Thyroid gland (tissue), 4 donors: ENCODE results near the gene OST4. TPM values are rescaled to one million over a fixed set of nuclear protein-coding genes. Genes with fewer than 3 reads are reported as not detected.
A peak's percentile ranks its signal among the peaks of the same experiment; 100 is the strongest.

Source experiments
- DNase-seq, 2 donors: peaks; one replicate each; pipeline ENCODE4 v3.0.0-alpha.2; 2019
- H3K27ac ChIP-seq, 3 donors: fragments of 200-600 bp; sonication (generic); 1 replicate in 2 of 3; 2 replicates in 1 of 3; pipeline ENCODE4 v1.5.1; 2016 to 2019; ENCODE audit warnings: mild to moderate bottlenecking in 1 of 3, moderate library complexity in 1 of 3
- H3K27me3 ChIP-seq: fragments of 200-600 bp; sonication (generic); one replicate; pipeline ENCODE4 v1.5.1; 2019
- H3K36me3 ChIP-seq, 2 donors: fragments of 200-600 bp; sonication (generic); one replicate each; pipeline ENCODE4 v1.5.1; 2016 to 2019
- H3K4me1 ChIP-seq, 2 donors: fragments of 200-600 bp; sonication (generic); one replicate each; pipeline ENCODE4 v1.5.1; 2017 to 2019
- H3K4me3 ChIP-seq, 3 donors: fragments of 200-600 bp; sonication (generic); replicated peaks in 1 of 3; 1 replicate in 2 of 3; 2 replicates in 1 of 3; pipeline ENCODE4 v1.5.1; 2016; ENCODE audit warnings: mild to moderate bottlenecking in 1 of 3
- H3K9me3 ChIP-seq: fragments of 200-600 bp; sonication (generic); one replicate; pipeline ENCODE4 v1.5.1; 2017
- CTCF ChIP-seq, 6 experiments: fragments of 200-600 bp in 3 of 6; fragments of 450-650 bp in 3 of 6; sonication (generic) in 3 of 6; IDR thresholded peaks; one replicate each; pipeline ENCODE4 v1.5.1; 2016 to 2019; ENCODE audit warnings: antibody characterized with exemption in 6 of 6, mild to moderate bottlenecking in 2 of 6, inconsistent platforms in 1 of 6, moderate library complexity in 1 of 6
- POLR2A ChIP-seq, 2 donors: fragments of 450-650 bp; IDR thresholded peaks; one replicate each; pipeline ENCODE4 v1.6.1; 2017; ENCODE audit warnings: antibody characterized with exemption in 2 of 2, mild to moderate bottlenecking in 2 of 2, moderate library complexity in 1 of 2
- WGBS, 2 donors: methylation state at CpG; one replicate each; pipeline ENCODE4 v1.1.5; 2017; 5-methylcytosine and 5-hydroxymethylcytosine counted together
- intact Hi-C: fragments of 100-400 bp; cut with DNase I; formaldehyde crosslinking; loops from one replicate; pipeline ENCODE4 v1.15.1; 2023
- total RNA-seq, 4 donors: library from RNA; depleted of rRNA; stranded (reverse); fragments of >200 nt; gene quantifications; one replicate each; pipeline ENCODE4 v1.2.3, GENCODE V29; 2016

Gene OST4
- total RNA-seq, 4 donors from 2014 or later, result 235 to 467 (median 261) TPM

- 89 to 93% methylated on average over 8 to 19 of the region's 19 CpGs for WGBS, 2 donors
- Histone ChIP-seq H3K27ac (no peak overlapping the region), H3K36me3 (no peaks in the 10 kb centered on the region), H3K27me3 (no peaks in the 10 kb centered on the region), H3K4me1 (peaks cover 0 to 10% of the 10 kb centered on the region in 2 donors), H3K9me3 (no peaks in the 10 kb centered on the region), H3K4me3 (no peak overlapping the region)
- intact Hi-C loops, result loop anchor here (5.0 to 10.0 kb wide), 3 partner anchors 93 to 205 kb away; partner anchors contain the start of genes DNAJC5G and UCN
- no peak for TF ChIP-seq POLR2A (IDR thresholded peaks at IDR 0.05)
- no peak for TF ChIP-seq CTCF (IDR thresholded peaks at IDR 0.05)
- DNase-seq, result no peak
Observed at GRCh38 chr2:27099334-27099955, 28.0 kb upstream of the OST4 start.

- 94% methylated on average over 10 to 14 of the region's 14 CpGs for WGBS, 2 donors
- H3K36me3 ChIP-seq, result no peaks in the 10 kb centered on the region
- H3K27me3 ChIP-seq, result no peaks in the 10 kb centered on the region
- intact Hi-C loops, result loop anchor here (5.0 to 10.0 kb wide), 3 partner anchors 95 to 207 kb away; partner anchors contain the start of genes DNAJC5G and UCN
- no peaks in the 10 kb centered on the region for H3K9me3 ChIP-seq
- no peak for TF ChIP-seq CTCF (IDR thresholded peaks at IDR 0.05)
- TF ChIP-seq POLR2A (IDR thresholded peaks at IDR 0.05), result no peak
- no peak overlapping the region for H3K4me3 ChIP-seq
- DNase-seq, result no peak
- H3K4me1 ChIP-seq, result peaks cover 5 to 21% of the 10 kb centered on the region in 2 donors
- no peak overlapping the region for H3K27ac ChIP-seq
Observed at GRCh38 chr2:27097341-27097740, 25.9 kb upstream of the OST4 start.

- Histone ChIP-seq H3K27me3 (no peaks in the 10 kb centered on the region), H3K4me1 (peaks cover 5 to 21% of the 10 kb centered on the region in 2 donors), H3K27ac (no peak overlapping the region), H3K4me3 (no peak overlapping the region), H3K9me3 (no peaks in the 10 kb centered on the region), H3K36me3 (no peaks in the 10 kb centered on the region)
- intact Hi-C loops, result loop anchor here (5.0 to 10.0 kb wide), 3 partner anchors 95 to 208 kb away; partner anchors contain the start of genes DNAJC5G and UCN
- TF ChIP-seq POLR2A (IDR thresholded peaks at IDR 0.05), result no peak
- TF ChIP-seq CTCF (IDR thresholded peaks at IDR 0.05), result no peak
- no peak for DNase-seq
- WGBS, 2 donors, result 72 to 75% methylated on average over 3 of the region's 3 CpGs
Observed at GRCh38 chr2:27096748-27097297, 25.4 kb upstream of the OST4 start.

GRCh38 chr2:27095745-27096651 lies 24.5 kb upstream of the OST4 start:
- Histone ChIP-seq H3K27ac (no peak overlapping the region), H3K4me1 (peaks cover 5 to 21% of the 10 kb centered on the region in 2 donors), H3K4me3 (no peak overlapping the region), H3K9me3 (no peaks in the 10 kb centered on the region), H3K27me3 (no peaks in the 10 kb centered on the region), H3K36me3 (no peaks in the 10 kb centered on the region)
- WGBS, 2 donors, result 32 to 35% methylated on average over 5 to 16 of the region's 18 CpGs
- intact Hi-C loops, result loop anchor here (5.0 to 10.0 kb wide), 3 partner anchors 96 to 209 kb away; partner anchors contain the start of genes DNAJC5G and UCN
- peak; percentile 49 to 51 for DNase-seq
- TF ChIP-seq POLR2A (IDR thresholded peaks at IDR 0.05), result no peak
- no peak for TF ChIP-seq CTCF (IDR thresholded peaks at IDR 0.05)
